ENCODE measurements around the gene ANKRD62. TPM values are rescaled to one million over a fixed set of nuclear protein-coding genes. Genes with fewer than 3 reads are reported as not detected.

ANKRD62 gene
- total and polyA plus RNA-seq, 2 of the 4 experiments (the other 2 are of a cell fraction): not detected

DNA sequence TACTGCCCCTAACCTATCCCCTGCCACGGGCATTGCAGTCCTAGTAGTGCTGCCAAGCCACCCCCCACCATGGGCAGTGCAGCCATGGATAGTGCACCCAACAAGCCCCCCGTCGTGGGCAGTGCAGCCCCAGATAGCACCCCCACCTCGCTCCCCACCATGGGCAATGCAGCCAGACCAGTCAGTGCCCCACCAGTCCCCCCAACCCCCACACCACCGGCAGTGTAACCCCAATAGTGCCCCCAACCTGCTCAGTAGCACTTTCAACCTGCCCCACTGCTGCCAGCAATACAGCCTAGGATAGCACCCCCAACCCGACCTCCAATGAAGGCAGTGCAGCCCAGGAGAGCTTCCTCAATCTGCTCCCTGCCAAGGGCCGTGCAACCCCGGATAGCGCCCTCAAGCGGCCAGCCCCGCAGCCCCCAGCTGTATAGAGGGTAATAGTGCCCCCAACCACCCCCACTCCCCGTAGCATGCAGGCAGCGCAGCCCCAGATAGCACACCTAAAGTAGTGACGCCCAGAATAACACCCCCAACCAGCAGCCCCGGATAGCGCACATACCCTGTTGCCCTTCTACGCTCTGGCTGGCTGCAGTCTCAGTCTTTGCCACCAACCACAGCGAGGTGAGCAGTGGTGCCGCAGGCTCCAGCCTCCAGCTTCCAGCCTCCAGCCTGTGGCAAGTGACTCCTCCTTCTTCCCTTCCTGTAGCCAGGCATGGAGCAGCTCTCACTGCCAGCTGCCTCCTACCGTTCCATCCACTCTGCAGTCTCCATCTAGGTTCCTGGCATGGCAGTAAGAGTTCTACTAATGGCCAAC is 45.4 kb upstream of the ANKRD62 start (continued):
- TF ChIP-seq SMC3 (IDR thresholded peaks at IDR 0.05; ENCODE audit: low read depth, low read length) (no peak), NFE2L2 (IDR thresholded peaks at IDR 0.05; ENCODE audit: low read depth, low read length) (no peak)

GRCh38 chr18:12048827-12049175 is 44.8 kb upstream of the ANKRD62 start:
- H3K4me2 ChIP-seq (ENCODE audit: low read depth, low read length): no peak overlapping the region; the same call in 1 of the 2 replicates
- no peaks in the 10 kb centered on the region for H3K27me3 ChIP-seq (ENCODE audit: control insufficient read depth, insufficient read depth, low read length)
- no peaks in the 10 kb centered on the region for H3K79me1 ChIP-seq (ENCODE audit: low read depth in 1 of 2, low read length in 2 of 2)
- H3K9me1 ChIP-seq (ENCODE audit: insufficient read depth, low read length): no peaks in the 10 kb centered on the region
- peak overlapping the region; percentile 11 for H2BK5ac ChIP-seq (ENCODE audit: low read depth, low read length, poor library complexity, severe bottlenecking)
- H4K20me1 ChIP-seq (ENCODE audit: insufficient read depth, low read length): no peaks in the 10 kb centered on the region; the same call in 1 of the 2 replicates
- POLR2A ChIA-PET (ENCODE audit: unreplicated experiment): no interaction called here
- intact Hi-C loops (cut with micrococcal nuclease): loop anchor here (10.0 kb wide), 1 partner anchor 186 kb away; no protein-coding TSS in a partner anchor
- H3K36me3 ChIP-seq (ENCODE audit: control insufficient read depth, insufficient read depth, low read length): no peaks in the 10 kb centered on the region
- peak overlapping the region; percentile 62; the same call in 1 of the 2 replicates for H3K18ac ChIP-seq (ENCODE audit: low read depth, low read length)
- H2BK120ac ChIP-seq (ENCODE audit: low read depth, low read length): peak overlapping the region; percentile 68; the same call in 1 of the 2 replicates
- peak overlapping the region; percentile 60; the same call in 1 of the 2 replicates for H2BK20ac ChIP-seq (ENCODE audit: low read depth, low read length)
- H3K4me3 ChIP-seq (ENCODE audit: insufficient read depth, low read depth, low read length): no peak overlapping the region
- peak overlapping the region; percentile 2; the same call in 1 of the 2 replicates for H3K27ac ChIP-seq (ENCODE audit: insufficient read depth, low read length)
- ATAC-seq (ENCODE audit: low read depth): peak; percentile 67
- H2AFZ ChIP-seq (replicated peaks; ENCODE audit: low read length, poor library complexity): peak overlapping the region; percentile 91
- no peak overlapping the region for H3K23ac ChIP-seq (ENCODE audit: low read depth, low read length)
- H2AK5ac ChIP-seq (ENCODE audit: low read depth, low read length): peak overlapping the region; percentile 0; the same call in 1 of the 2 replicates
- peak overlapping the region in 1 of 2 experiments; percentile 24; a peak in 1 of 4 replicates for H4K8ac ChIP-seq (ENCODE audit: low read depth in 2 of 2, low read length in 2 of 2)
- peaks cover 8% of the 10 kb centered on the region for H3K4me1 ChIP-seq (ENCODE audit: control insufficient read depth, insufficient read depth, low read length)
- BruUV-seq (replicated peaks): no TSS peak
- H3K56ac ChIP-seq (ENCODE audit: extremely low read depth, insufficient read depth, low read length): no peak overlapping the region
- H4K91ac ChIP-seq (ENCODE audit: insufficient read depth, low read depth, low read length): 0 out of 2 replicates have a peak overlapping the region, but pooled peaks have one; percentile 17
- in situ Hi-C loops (cut with MboI; ENCODE audit: low sequenced_read_pairs): no loop called here
- no peaks in the 10 kb centered on the region for H3K9me3 ChIP-seq (ENCODE audit: control insufficient read depth, insufficient read depth, low read length)
- H4K5ac ChIP-seq (ENCODE audit: low read depth, low read length): peak overlapping the region; percentile 34; the same call in 1 of the 2 replicates
- peak overlapping the region; percentile 33 for H2AK9ac ChIP-seq (replicated peaks; ENCODE audit: low read depth, low read length, poor library complexity)
- peak; percentile 80 for DNase-seq
- H2BK15ac ChIP-seq (ENCODE audit: low read depth, low read length): peak overlapping the region; percentile 45; the same call in 1 of the 3 replicates
- CTCF ChIA-PET: no interaction called here
- dilution Hi-C loops (cut with HindIII; ENCODE audit: low sequenced_read_pairs, unreplicated experiment): no loop called here
- no peak overlapping the region; the same call in 1 of the 2 replicates for H3K14ac ChIP-seq (replicated peaks; ENCODE audit: low read depth, low read length)
- peak overlapping the region; percentile 3; the same call in 1 of the 2 replicates for H3K4ac ChIP-seq (ENCODE audit: low read depth, low read length)
- no peak overlapping the region for H3K9ac ChIP-seq (ENCODE audit: low read depth, low read length)
- WGBS, 2 experiments (ENCODE audit: extremely low coverage in 2 of 2, insufficient read length in 1 of 2): no CpG with 5 or more reads among the region's 2 CpGs
- TF ChIP-seq MAFK (IDR thresholded peaks at IDR 0.05; ENCODE audit: low read depth, low read length): peak; percentile 67
- no peak for TF ChIP-seq ELK1 (IDR thresholded peaks at IDR 0.05; ENCODE audit: borderline replicate concordance, low read depth, low read length)
- peak; percentile 30; the same call in 1 of the 2 replicates for TF ChIP-seq BHLHE40 (IDR thresholded peaks at IDR 0.05; ENCODE audit: low read depth, low read length)
- TF ChIP-seq, protein P1, sequence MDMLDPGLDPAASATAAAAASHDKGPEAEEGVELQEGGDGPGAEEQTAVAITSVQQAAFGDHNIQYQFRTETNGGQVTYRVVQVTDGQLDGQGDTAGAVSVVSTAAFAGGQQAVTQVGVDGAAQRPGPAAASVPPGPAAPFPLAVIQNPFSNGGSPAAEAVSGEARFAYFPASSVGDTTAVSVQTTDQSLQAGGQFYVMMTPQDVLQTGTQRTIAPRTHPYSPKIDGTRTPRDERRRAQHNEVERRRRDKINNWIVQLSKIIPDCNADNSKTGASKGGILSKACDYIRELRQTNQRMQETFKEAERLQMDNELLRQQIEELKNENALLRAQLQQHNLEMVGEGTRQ (IDR thresholded peaks at IDR 0.05; ENCODE audit: low read depth, low read length): no peak
- no peak for TF ChIP-seq RCOR1 (IDR thresholded peaks at IDR 0.05; ENCODE audit: insufficient replicate concordance, low read length)
- TF ChIP-seq, protein P2, sequence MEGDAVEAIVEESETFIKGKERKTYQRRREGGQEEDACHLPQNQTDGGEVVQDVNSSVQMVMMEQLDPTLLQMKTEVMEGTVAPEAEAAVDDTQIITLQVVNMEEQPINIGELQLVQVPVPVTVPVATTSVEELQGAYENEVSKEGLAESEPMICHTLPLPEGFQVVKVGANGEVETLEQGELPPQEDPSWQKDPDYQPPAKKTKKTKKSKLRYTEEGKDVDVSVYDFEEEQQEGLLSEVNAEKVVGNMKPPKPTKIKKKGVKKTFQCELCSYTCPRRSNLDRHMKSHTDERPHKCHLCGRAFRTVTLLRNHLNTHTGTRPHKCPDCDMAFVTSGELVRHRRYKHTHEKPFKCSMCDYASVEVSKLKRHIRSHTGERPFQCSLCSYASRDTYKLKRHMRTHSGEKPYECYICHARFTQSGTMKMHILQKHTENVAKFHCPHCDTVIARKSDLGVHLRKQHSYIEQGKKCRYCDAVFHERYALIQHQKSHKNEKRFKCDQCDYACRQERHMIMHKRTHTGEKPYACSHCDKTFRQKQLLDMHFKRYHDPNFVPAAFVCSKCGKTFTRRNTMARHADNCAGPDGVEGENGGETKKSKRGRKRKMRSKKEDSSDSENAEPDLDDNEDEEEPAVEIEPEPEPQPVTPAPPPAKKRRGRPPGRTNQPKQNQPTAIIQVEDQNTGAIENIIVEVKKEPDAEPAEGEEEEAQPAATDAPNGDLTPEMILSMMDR (conservative IDR thresholded peaks at IDR 0.05; ENCODE audit: low read depth, low read length): no peak
- no peak for TF ChIP-seq RAD21 (IDR thresholded peaks at IDR 0.05; ENCODE audit: low read length)
- TF ChIP-seq MAZ (IDR thresholded peaks at IDR 0.05; ENCODE audit: borderline replicate concordance, low read depth, low read length): no peak
- TF ChIP-seq CHD1 (IDR thresholded peaks at IDR 0.05; ENCODE audit: low read depth, low read length): no peak
- TF ChIP-seq SMC3 (IDR thresholded peaks at IDR 0.05; ENCODE audit: low read depth, low read length): no peak

Measured in IMR-90 (cell line).